Skeletal muscle satellite cell (primary cell): ENCODE results near the gene HES4.
"Not testable (repeated sequence)": the region's sequence is repeated elsewhere in the genome, so short reads cannot be mapped to it uniquely, and the experiment has no call there.

Source experiments
- H3K27me3 ChIP-seq: 2 replicates; pipeline ENCODE4 v1.7.0; 2013; ENCODE audit warnings: low read length; ENCODE audit not compliant: control insufficient read depth, insufficient read depth
- H3K36me3 ChIP-seq: 2 replicates; pipeline ENCODE4 v1.7.0; 2013; ENCODE audit warnings: mild to moderate bottlenecking, control low read depth, low read length; ENCODE audit not compliant: insufficient read depth
- H3K4me1 ChIP-seq: 2 replicates; pipeline ENCODE4 v1.7.0; 2013; ENCODE audit warnings: low read length; ENCODE audit not compliant: control insufficient read depth, insufficient read depth
- H3K4me2 ChIP-seq: 2 replicates; pipeline ENCODE4 v1.7.0; 2013; ENCODE audit warnings: mild to moderate bottlenecking, low read length
- H3K4me3 ChIP-seq: 2 replicates; pipeline ENCODE4 v1.7.0; 2013; ENCODE audit warnings: low read length
- H3K9ac ChIP-seq: 2 replicates; pipeline ENCODE4 v1.7.0; 2013; ENCODE audit warnings: mild to moderate bottlenecking, low read depth, low read length, moderate library complexity
- H3K9me3 ChIP-seq: replicated peaks from 2 replicates; pipeline ENCODE4 v1.7.0; 2013; ENCODE audit warnings: mild to moderate bottlenecking, control low read depth, low read length

The HES4 gene

DNA sequence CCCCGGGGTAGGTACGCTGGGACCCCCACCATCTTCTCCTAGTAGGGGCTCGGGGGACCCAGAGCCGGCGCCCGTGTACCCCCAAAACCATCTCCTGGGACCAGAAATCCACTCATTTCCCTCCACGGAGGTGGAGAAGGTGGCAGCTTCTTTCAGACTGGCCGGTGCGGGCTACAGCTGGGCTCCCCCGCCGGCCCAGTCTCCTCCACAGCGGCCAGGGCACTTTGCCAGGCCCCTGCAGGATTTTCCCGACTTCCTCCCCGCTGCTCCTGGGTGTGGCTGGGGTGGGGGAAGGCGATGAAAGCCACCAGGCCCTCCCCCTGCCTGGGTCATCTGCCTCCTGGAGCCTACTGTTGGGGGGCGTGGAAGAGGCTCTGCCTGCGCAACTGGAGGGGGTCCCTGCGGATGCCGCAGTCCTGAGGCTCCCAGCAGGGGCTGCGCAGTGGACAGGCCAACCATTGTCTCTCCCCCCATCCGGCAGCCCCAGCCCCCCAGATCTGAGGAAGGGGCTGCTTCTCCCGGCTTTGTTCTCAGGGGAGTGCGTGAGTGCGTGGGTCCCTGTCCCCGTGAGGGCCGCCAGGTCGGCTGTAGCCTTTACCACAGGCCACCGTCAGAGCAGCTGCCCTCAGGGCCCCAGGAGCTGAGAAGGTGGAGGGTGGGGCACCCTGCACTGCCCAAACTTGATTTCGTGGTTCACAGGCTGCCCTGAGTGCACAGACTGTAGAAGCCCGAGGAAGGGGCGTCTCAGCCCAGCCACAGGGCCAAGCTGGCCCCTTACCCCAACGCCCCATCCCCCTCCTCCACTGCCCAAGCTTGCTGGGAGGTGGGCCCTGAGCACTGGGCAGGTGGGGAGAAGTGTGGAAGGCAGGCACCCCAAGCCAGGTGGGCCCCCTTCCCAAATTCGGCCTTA, 21.4 kb upstream of the HES4 start:
- Histone ChIP-seq H3K9ac (no peak overlapping the region), H3K4me3 (no peak overlapping the region), H3K27me3 (no peaks in the 10 kb centered on the region), H3K9me3 (no peaks in the 10 kb centered on the region), H3K36me3 (no peaks in the 10 kb centered on the region), H3K4me2 (peak overlapping the region; percentile 57), H3K4me1 (peaks cover 14% of the 10 kb centered on the region)

DNA sequence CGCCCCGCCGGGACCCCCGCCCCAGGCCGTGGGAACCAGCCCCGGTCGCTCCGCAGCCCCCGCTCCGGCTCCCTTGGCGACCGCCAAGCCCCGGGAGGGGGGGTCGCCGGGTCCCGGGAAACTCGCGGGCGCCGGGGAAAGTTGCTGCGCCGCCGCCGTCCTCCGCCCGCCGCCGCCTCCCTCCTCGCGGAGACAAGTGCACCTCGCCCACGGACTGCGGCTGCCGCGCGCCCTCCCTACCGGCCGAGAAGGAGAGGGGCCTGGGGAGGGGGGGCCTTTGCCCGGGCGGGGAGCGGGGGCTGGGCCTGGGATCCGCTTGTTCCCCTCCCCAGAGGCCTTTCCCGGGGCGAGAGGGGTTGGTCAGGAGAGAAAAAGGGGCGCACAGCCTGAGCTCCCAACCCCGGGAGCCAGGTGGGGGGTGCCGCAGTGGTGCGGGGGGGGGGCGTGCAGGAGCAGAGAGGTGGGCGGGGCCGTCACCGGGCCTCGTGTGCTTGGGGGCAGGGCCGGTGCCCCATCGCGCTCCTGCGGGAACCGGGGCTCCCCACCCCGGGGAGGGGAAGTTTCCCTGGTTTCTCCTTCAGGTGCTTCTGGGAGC, 20.6 kb upstream of the HES4 start:
- H3K4me2 ChIP-seq: peak overlapping the region; percentile 91
- no peaks in the 10 kb centered on the region for H3K36me3 ChIP-seq
- H3K4me1 ChIP-seq: peaks cover 14% of the 10 kb centered on the region
- H3K9me3 ChIP-seq: no peaks in the 10 kb centered on the region
- no peaks in the 10 kb centered on the region for H3K27me3 ChIP-seq
- H3K4me3 ChIP-seq: peak overlapping the region; percentile 71
- no peak overlapping the region for H3K9ac ChIP-seq

DNA sequence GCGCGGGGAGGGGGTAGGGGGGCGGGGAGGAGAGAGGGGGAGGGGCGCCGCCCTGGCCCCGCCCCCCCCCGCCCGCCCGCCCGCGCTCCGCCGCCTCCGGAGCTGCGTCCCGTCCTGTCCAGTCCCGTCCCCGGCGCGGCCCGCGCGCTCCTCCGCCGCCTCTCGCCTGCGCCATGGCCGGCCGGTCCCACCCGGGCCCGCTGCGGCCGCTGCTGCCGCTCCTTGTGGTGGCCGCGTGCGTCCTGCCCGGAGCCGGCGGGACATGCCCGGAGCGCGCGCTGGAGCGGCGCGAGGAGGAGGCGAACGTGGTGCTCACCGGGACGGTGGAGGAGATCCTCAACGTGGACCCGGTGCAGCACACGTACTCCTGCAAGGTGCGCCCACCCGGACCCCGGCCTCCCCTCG, 20.1 kb upstream of the HES4 start, which contains the start of gene AGRN:
TSS of gene AGRN (plus strand) at position 121 of the 405 bp plus-strand sequence. CDS start at position 174, 53 bp downstream.
- Histone ChIP-seq H3K9ac (no peak within 1 kb of the TSS), H3K9me3 (no peaks in the 10 kb centered on the region), H3K4me3 (peak within 1 kb of the TSS; percentile 74), H3K27me3 (no peaks in the 10 kb centered on the region), H3K4me2 (peak within 1 kb of the TSS; percentile 91), H3K4me1 (peaks cover 14% of the 10 kb centered on the region), H3K36me3 (no peaks in the 10 kb centered on the region)

DNA sequence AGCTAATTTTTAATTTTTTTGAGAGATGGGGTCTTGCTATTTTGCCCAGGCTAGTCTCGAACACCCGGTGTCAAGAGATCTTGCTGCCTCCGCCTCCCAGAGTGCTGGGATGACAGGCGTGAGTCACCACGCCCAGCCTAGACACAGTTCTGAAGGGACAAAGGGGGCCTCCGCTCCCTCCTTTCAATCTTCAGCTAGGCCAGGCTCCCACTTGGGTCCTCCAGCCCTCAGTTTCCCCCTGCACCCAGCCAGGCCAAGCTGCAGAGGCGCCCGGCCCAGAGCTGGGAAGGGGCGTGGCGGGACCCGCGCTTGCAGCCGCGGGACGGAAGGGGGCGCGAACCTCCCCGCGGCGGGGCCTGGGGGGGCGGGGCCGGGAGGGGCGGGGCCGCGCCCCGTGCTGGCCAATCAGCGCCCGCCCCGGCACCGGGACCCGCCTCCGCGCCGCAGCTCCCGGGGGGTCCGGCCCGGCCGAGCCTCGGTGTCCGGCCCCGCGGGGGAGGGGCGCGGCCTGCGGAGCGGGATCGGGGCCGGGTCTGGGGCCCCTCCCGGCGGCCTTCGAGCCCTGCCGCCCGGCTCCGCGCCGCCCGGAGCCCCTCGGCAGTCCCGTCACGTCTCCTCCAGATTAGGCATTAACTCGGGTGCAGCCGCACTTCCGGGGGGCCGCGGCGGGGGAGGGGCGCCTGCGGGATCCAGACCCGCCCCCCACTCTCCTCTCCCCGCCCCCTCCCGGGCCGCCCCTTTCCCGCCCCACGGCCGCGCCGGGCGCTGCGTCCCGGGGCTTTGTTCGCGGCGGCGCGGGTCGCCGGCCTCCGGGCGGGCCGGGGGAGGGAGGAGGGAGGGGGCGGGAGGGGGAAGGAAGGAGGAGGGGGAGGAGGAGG, 19.5 kb upstream of the HES4 start:
- Histone ChIP-seq H3K4me1 (peaks cover 9% of the 10 kb centered on the region), H3K27me3 (no peaks in the 10 kb centered on the region), H3K9me3 (no peaks in the 10 kb centered on the region), H3K4me3 (peak overlapping the region; percentile 74), H3K9ac (no peak overlapping the region), H3K36me3 (no peaks in the 10 kb centered on the region), H3K4me2 (peak overlapping the region; percentile 81)

DNA sequence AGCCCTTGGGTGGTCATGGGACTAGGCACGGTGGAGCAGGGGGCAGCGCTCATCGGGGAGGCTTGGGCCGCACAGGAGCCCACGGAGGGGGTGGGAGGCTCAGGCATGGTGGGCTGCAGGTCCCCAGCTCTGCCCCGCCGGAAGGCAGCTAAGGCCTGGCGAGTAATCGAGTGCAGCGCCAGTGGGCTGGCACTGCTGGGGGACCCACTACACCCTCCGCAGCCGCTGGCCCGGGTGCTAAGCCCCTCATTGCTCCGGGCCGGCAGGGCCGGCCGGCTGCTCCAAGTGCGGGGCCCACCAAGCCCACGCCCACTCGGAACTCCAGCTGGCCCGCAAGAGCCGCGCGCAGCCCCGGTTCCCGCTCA, 18.4 kb upstream of the HES4 start:
- not testable (repeated sequence) for H3K27me3 ChIP-seq, H3K9ac ChIP-seq, H3K4me2 ChIP-seq, H3K4me3 ChIP-seq, H3K36me3 ChIP-seq, H3K9me3 ChIP-seq
- H3K4me1 ChIP-seq: peaks cover 17% of the 10 kb centered on the region

DNA sequence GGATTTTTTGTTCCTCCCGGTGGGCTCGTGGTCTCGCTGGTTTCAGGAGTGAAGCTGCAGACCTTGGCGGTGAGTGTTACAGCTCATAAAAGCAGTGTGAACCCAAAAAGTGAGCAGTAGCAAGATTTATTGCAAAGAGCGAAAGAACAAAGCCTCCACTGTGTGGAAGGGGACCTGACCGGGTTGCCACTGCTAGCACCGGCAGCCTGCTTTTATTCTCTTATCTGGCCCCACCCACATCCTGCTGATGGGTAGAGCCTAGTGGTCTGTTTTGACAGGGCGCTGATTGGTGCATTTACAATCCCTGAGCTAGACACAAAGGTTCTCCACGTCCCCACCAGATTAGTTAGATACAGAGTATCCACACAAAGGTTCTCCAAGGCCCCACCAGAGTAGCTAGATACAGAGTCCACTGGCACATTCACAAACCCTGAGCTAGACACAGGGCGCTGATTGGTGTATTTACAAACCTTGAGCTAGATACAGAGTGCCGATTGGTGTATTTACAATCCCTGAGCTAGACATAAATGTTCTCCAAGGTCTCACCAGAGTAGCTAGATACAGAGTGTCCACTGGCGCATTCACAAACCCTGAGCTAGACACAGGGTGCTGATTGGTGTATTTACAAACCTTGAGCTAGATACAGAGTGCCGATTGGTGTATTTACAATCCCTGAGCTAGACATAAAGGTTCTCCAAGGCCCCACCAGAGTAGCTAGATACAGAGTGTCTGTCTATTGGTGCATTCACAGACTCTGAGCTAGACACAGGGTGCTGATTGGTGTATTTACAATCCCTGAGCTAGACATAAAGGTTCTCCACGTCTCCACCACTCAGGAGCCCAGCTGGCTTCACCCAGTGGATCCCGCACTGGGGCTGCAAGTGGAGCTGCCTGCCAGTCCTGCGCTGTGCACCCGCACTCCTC, 17.8 kb upstream of the HES4 start:
- H3K4me1 ChIP-seq: peaks cover 17% of the 10 kb centered on the region
- H3K4me3 ChIP-seq, H3K36me3 ChIP-seq, H3K9ac ChIP-seq, H3K27me3 ChIP-seq, H3K4me2 ChIP-seq, H3K9me3 ChIP-seq: not testable (repeated sequence)

DNA sequence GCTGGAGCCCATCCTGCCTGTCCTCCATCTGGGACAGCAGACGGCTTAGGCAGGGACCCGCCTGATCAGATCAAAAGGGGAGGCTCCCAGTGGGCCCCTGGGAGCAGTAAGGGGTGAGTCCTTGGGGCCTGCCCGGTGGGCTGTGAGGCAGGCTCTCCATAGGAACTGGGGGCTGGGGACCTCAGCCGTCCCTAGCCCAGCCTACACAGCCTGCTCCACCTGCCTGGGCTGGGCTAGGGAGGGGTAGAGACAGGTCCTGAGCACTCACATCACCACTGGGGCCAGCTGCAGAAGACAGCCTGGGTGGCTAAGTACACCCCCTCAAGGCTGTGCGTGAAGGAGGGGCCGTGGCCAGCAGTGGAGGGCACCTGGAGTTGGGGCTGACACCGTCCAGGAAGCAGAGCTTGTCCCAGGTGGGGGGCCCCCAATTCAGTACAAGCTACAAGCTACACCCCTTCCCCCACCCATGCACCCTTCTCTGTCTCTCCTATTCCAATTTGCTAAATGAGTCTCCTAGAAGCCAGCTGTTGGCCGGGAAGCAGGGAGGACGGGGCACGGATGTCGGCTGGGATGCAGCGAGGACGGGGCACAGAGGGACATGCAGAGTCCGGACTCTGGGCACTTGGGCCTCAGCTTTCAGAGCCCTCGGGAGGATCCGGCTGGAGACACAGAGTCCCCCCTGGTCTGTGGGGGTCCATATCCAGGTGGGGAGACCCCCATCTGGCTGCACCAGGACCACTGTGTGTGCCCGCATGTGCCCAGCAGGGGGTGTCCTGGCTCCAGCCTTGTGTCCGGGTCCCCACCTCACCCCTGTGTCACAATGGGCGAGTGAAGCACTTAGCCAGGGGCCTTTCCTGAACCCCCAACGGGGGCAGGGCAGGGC, 15.1 kb upstream of the HES4 start:
- no peak overlapping the region for H3K9ac ChIP-seq
- no peaks in the 10 kb centered on the region for H3K27me3 ChIP-seq
- H3K4me1 ChIP-seq: peaks cover 10% of the 10 kb centered on the region
- no peaks in the 10 kb centered on the region for H3K9me3 ChIP-seq
- no peak overlapping the region for H3K4me3 ChIP-seq
- no peaks in the 10 kb centered on the region for H3K36me3 ChIP-seq
- no peak overlapping the region for H3K4me2 ChIP-seq

DNA sequence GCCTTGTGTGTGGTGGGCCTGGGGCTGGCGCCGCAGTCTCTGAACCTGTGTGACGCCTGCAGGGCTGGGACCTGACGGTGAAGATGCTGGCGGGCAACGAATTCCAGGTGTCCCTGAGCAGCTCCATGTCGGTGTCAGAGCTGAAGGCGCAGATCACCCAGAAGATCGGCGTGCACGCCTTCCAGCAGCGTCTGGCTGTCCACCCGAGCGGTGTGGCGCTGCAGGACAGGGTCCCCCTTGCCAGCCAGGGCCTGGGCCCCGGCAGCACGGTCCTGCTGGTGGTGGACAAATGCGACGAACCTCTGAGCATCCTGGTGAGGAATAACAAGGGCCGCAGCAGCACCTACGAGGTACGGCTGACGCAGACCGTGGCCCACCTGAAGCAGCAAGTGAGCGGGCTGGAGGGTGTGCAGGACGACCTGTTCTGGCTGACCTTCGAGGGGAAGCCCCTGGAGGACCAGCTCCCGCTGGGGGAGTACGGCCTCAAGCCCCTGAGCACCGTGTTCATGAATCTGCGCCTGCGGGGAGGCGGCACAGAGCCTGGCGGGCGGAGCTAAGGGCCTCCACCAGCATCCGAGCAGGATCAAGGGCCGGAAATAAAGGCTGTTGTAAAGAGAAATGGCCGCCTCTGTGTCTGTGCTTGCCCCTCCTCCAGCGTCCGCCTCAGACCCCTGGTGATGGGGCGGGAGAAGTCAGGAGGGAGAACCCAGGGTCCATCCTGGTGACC, 14.2 kb upstream of the HES4 start:
- peaks cover 10% of the 10 kb centered on the region for H3K4me1 ChIP-seq
- no peaks in the 10 kb centered on the region for H3K36me3 ChIP-seq
- no peaks in the 10 kb centered on the region for H3K27me3 ChIP-seq
- peak overlapping the region; percentile 95 for H3K4me3 ChIP-seq
- H3K9ac ChIP-seq: peak overlapping the region; percentile 84
- H3K9me3 ChIP-seq: no peaks in the 10 kb centered on the region
- peak overlapping the region; percentile 89 for H3K4me2 ChIP-seq

DNA sequence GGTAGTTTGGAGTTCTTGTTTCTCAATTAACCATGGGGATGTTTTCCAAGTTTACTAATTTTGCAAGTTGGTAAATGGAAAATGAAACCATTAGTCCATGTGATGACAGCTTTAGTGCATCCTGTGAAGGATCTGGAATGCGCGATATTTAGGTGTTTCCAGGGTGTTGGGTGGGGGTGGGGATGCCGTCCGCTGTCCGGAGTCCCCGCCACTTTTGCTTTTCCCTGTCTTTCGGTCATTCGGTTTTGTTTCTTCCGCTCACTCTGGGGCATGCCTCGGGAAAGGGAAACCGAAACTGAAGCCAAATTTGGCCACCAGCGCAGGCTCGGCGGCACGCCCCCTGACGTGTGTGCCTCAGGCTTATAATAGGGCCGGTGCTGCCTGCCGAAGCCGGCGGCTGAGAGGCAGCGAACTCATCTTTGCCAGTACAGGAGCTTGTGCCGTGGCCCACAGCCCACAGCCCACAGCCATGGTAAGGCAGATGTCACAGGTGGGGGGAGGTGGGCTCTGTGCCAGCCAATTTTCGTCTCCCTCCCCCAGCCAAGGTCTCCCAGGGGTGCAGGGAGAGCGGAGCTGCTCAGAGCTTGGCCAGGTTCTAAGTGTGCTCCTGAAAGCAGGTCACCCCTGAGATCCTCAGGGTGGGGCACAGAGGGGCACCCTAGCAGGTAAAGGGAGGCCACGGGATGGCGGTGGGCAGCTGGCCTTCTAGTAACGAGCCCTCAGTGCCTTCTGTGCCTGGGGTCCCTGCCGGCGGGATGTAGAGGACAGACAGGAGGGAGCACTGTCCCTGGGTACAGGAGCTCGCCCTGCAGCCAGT, 13.4 kb upstream of the HES4 start, which contains the start of gene ISG15:
TSS of gene ISG15 (plus strand) at position 393 of the 817 bp plus-strand sequence. CDS start at position 470, 77 bp downstream.
- Histone ChIP-seq H3K9me3 (no peaks in the 10 kb centered on the region), H3K9ac (peak within 1 kb of the TSS; percentile 84), H3K27me3 (no peaks in the 10 kb centered on the region), H3K4me3 (peak within 1 kb of the TSS; percentile 95), H3K4me2 (peak within 1 kb of the TSS; percentile 89), H3K4me1 (peaks cover 10% of the 10 kb centered on the region), H3K36me3 (no peaks in the 10 kb centered on the region)
